ENCODE results near the gene CLIC3. TPM values are rescaled to one million over a fixed set of nuclear protein-coding genes. Genes with fewer than 3 reads are reported as not detected.

The CLIC3 gene
- total RNA-seq, 3 donors from 2014 or later (not counting 1 experiment from before 2014, with no cell fraction given) = 144 to 286 (median 161) TPM

- Mint-ChIP-seq H3K36me3 (no peaks in the 10 kb centered on the region), H3K27ac (peak overlapping the region in 1 of 2 donors; percentile 78), H3K4me1 (peaks cover 6 to 39% of the 10 kb centered on the region in 2 donors), H3K27me3 (ENCODE audit: low read depth in 2 of 2) (no peaks in the 10 kb centered on the region), H3K9me3 (no peaks in the 10 kb centered on the region), H3K4me3 (peak overlapping the region; percentile 78)
- Histone ChIP-seq H3K4me3 (ENCODE audit: low read length) (peak overlapping the region; percentile 44), H3K36me3 (ENCODE audit: control insufficient read depth, insufficient read depth, low read length) (no peaks in the 10 kb centered on the region), H3K27me3 (ENCODE audit: control insufficient read depth, insufficient read depth, low read length) (no peaks in the 10 kb centered on the region), H3K4me1 (ENCODE audit: control insufficient read depth, insufficient read depth, low read length) (peaks cover 54% of the 10 kb centered on the region), H3K27ac (ENCODE audit: low read length) (peak overlapping the region; percentile 30), H3K9me3 (ENCODE audit: control insufficient read depth, insufficient read depth, low read length) (no peaks in the 10 kb centered on the region)
- WGBS (ENCODE audit: insufficient coverage) = 4% methylated on average over 74 of the region's 78 CpGs
- peak; percentile 80 to 88 (median 84) for ATAC-seq
- TF ChIP-seq CTCF (IDR thresholded peaks at IDR 0.05) = no peak
- intact Hi-C loops (cut with micrococcal nuclease) = loop anchor here (1.0 kb wide), 1 partner anchor 14 kb away; the partner anchor contains the start of gene PAXX
- peak; percentile 82 to 88 for DNase-seq
These were observed 18.1 kb downstream of the CLIC3 start for GRCh38 chr9:136978073-136978864.

GRCh38 chr9:136977649-136978072 lies 18.7 kb downstream of the CLIC3 start:
- no peak for DNase-seq
- Histone ChIP-seq H3K36me3 (ENCODE audit: control insufficient read depth, insufficient read depth, low read length) (no peaks in the 10 kb centered on the region), H3K4me3 (ENCODE audit: low read length) (peak overlapping the region; percentile 44), H3K27ac (ENCODE audit: low read length) (peak overlapping the region; percentile 30), H3K9me3 (ENCODE audit: control insufficient read depth, insufficient read depth, low read length) (no peaks in the 10 kb centered on the region), H3K27me3 (ENCODE audit: control insufficient read depth, insufficient read depth, low read length) (no peaks in the 10 kb centered on the region), H3K4me1 (ENCODE audit: control insufficient read depth, insufficient read depth, low read length) (peaks cover 59% of the 10 kb centered on the region)
- Mint-ChIP-seq H3K9me3 (no peaks in the 10 kb centered on the region), H3K4me1 (peaks cover 6 to 39% of the 10 kb centered on the region in 2 donors), H3K27ac (peak overlapping the region in 1 of 2 donors; percentile 78), H3K4me3 (peak overlapping the region; percentile 76), H3K36me3 (no peaks in the 10 kb centered on the region), H3K27me3 (ENCODE audit: low read depth in 2 of 2) (no peaks in the 10 kb centered on the region)
- intact Hi-C loops (cut with micrococcal nuclease) = loop anchor here (1.0 kb wide), 1 partner anchor 15 kb away; the partner anchor contains the start of gene PAXX
- 50% methylated on average over 33 of the region's 33 CpGs for WGBS (ENCODE audit: insufficient coverage)
- TF ChIP-seq CTCF (IDR thresholded peaks at IDR 0.05) = no peak
- ATAC-seq = no peak

- intact Hi-C loops (cut with micrococcal nuclease) = no loop called here
- Mint-ChIP-seq H3K4me1 (peaks cover 6 to 39% of the 10 kb centered on the region in 2 donors), H3K4me3 (peak within 1 kb of the TSS; percentile 83), H3K9me3 (no peaks in the 10 kb centered on the region), H3K36me3 (no peaks in the 10 kb centered on the region), H3K27ac (peak within 1 kb of the TSS; percentile 78 to 80), H3K27me3 (ENCODE audit: low read depth in 2 of 2) (no peaks in the 10 kb centered on the region)
- 83% methylated on average over 10 of the region's 10 CpGs for WGBS (ENCODE audit: insufficient coverage)
- peaks cover 59% of the 10 kb centered on the region for H3K4me1 ChIP-seq (ENCODE audit: control insufficient read depth, insufficient read depth, low read length)
- H3K9me3 ChIP-seq (ENCODE audit: control insufficient read depth, insufficient read depth, low read length) = no peaks in the 10 kb centered on the region
- H3K27me3 ChIP-seq (ENCODE audit: control insufficient read depth, insufficient read depth, low read length) = no peaks in the 10 kb centered on the region
- H3K4me3 ChIP-seq (ENCODE audit: low read length) = peak within 1 kb of the TSS; percentile 44
- TF ChIP-seq CTCF (IDR thresholded peaks at IDR 0.05) = no peak
- no peaks in the 10 kb centered on the region for H3K36me3 ChIP-seq (ENCODE audit: control insufficient read depth, insufficient read depth, low read length)
- peak within 1 kb of the TSS; percentile 48 for H3K27ac ChIP-seq (ENCODE audit: low read length)
- DNase-seq (no peak), ATAC-seq (no peak)
These were observed 19.1 kb downstream of the CLIC3 start, which contains the start of gene PTGDS for GRCh38 chr9:136977223-136977622. Gene PTGDS (plus strand): TSS chr9:136977504. CDS start chr9:136977579, 75 bp downstream.
